Panc1 (cell line): ENCODE data around the gene TMEM164.

Experiments used
- TCF7L2 ChIP-seq: IDR thresholded peaks from 2 replicates; pipeline ENCODE4 v1.6.1; 2011; ENCODE audit warnings: mild to moderate bottlenecking, low read depth, low read length, inconsistent platforms
- TF ChIP-seq, protein P1 (sequence below): fragments of 450-650 bp; IDR thresholded peaks from 2 replicates; pipeline ENCODE4 v1.5.1; 2017; ENCODE audit warnings: mild to moderate bottlenecking

- TF ChIP-seq, protein P1, sequence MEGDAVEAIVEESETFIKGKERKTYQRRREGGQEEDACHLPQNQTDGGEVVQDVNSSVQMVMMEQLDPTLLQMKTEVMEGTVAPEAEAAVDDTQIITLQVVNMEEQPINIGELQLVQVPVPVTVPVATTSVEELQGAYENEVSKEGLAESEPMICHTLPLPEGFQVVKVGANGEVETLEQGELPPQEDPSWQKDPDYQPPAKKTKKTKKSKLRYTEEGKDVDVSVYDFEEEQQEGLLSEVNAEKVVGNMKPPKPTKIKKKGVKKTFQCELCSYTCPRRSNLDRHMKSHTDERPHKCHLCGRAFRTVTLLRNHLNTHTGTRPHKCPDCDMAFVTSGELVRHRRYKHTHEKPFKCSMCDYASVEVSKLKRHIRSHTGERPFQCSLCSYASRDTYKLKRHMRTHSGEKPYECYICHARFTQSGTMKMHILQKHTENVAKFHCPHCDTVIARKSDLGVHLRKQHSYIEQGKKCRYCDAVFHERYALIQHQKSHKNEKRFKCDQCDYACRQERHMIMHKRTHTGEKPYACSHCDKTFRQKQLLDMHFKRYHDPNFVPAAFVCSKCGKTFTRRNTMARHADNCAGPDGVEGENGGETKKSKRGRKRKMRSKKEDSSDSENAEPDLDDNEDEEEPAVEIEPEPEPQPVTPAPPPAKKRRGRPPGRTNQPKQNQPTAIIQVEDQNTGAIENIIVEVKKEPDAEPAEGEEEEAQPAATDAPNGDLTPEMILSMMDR, result no peak
- no peak for TF ChIP-seq TCF7L2
These were observed 130.9 kb downstream of the TMEM164 start for GRCh38 chrX:110133735-110134370.
